Activated CD4-positive, CD25-positive, alpha-beta regulatory T cell treated with anti-CD3 and anti-CD28 coated beads, Interleukin-2, amount 50 U/mL, for 72 hours (primary cell): ENCODE measurements around the gene PCMTD2.
"Not testable (repeated sequence)": the region's sequence is repeated elsewhere in the genome, so short reads cannot be mapped to it uniquely, and the experiment has no call there.

Experiments used
- DNase-seq: peaks from one replicate; pipeline ENCODE4 v3.0.0; 2021

The PCMTD2 gene

GRCh38 chr20:64313761-64314160 lies 58.2 kb downstream of the PCMTD2 start:
- not testable (repeated sequence) for DNase-seq

GRCh38 chr20:64315381-64315780 lies 59.8 kb downstream of the PCMTD2 start:
- not testable (repeated sequence) for DNase-seq

- DNase-seq = not testable (repeated sequence)
Measured at GRCh38 chr20:64315884-64316283, 60.3 kb downstream of the PCMTD2 start.

- not testable (repeated sequence) for DNase-seq
Measured at GRCh38 chr20:64316415-64317083, 61.0 kb downstream of the PCMTD2 start.

GRCh38 chr20:64317331-64317730 lies 61.8 kb downstream of the PCMTD2 start:
- not testable (repeated sequence) for DNase-seq

- DNase-seq = not testable (repeated sequence)
Measured at GRCh38 chr20:64318056-64318455, 62.5 kb downstream of the PCMTD2 start.

- not testable (repeated sequence) for DNase-seq
Measured at GRCh38 chr20:64322031-64322789, 66.7 kb downstream of the PCMTD2 start.
